ENCODE data around the gene NID2.

Gene NID2

GRCh38 chr14:52006361-52006760, 62.5 kb downstream of the NID2 start:
- no peak for DNase-seq

DNA sequence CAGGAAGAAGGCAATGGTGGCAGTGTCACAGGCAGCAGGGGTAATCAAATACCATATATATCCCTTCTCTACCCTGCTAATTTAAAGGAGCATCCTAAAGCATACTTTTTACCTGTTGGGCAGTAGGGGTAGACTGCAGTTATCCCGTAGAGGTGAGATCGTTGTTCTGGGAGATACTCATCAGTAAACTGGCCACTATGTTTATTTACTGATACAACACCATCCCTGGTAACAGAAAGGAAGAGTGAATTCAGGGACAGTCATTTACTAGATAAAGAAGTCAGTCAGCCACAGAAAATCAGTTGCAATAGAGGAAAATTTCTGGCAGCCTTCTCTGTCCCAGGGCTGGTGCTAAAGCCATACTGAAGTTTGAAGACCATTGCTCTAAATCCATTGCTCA, 63.2 kb downstream of the NID2 start:
- no peak for DNase-seq

- DNase-seq, result no peak
Measured at GRCh38 chr14:52003324-52003723, 65.5 kb downstream of the NID2 start.

DNA sequence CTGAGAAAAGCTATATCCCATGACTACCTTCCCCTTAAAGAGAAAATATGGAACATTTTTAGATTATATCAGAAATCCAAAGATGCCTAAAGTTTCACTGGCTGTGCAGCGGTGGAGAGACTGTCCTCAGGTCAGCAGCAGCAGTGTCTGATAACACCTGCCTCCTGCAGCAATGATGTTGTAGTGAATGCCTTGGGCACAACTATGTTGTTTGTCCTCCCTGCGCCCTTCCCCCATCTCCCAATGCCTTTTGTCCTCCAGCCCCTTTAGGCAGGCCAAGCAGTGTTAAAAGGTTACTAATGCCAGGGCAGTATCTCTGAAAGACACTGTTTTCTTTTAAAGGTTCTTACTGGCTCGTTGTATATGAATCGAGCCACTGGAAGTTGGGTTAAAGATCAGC, 66.3 kb downstream of the NID2 start:
- DNase-seq, result peak in 1 of 56 donors; percentile 16

DNA sequence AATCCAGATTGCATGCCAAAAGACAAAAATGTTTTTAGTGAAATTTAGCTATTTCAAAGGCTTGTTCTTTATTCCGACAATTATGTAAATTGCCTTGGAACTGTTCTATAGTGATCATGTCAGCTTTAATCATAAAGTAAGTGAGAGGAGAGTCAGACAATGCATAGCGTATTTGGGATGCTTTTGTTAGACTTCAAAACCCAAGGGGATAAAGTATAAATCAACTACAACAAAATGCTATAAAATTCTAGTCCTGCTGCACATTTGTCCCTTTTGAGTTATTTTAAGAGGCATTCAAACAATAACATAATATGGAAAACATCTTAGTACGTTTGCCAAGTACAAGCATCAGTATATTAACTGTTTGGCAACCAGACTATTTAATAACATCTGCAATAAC, 68.2 kb downstream of the NID2 start:
- DNase-seq, result no peak

DNA sequence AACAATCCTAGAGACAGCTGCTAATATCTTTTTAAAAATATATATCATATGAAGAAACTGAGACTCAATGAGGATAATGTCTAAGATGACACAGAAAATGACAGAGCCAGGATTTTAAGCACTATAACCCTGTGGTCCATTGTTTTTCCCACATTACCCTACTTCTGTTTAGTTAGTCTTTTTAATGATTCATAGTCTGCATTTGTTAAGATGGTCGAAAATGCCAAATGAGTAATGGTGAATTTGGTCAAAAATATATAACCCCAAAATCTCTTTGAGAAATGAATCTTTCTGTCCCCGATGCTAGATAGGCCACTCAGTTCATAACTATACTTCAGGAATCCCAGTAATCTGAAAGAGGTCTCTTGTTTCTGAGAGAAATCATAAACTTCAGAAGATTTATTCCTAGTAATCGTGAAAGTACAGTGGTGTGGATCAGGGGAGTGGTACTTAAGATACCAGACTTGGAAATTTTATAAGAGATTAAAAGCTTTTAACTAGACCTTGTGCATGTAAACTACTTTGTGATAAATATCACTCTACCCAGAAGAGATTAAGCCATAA, 68.8 kb downstream of the NID2 start:
- DNase-seq, result no peak

DNA sequence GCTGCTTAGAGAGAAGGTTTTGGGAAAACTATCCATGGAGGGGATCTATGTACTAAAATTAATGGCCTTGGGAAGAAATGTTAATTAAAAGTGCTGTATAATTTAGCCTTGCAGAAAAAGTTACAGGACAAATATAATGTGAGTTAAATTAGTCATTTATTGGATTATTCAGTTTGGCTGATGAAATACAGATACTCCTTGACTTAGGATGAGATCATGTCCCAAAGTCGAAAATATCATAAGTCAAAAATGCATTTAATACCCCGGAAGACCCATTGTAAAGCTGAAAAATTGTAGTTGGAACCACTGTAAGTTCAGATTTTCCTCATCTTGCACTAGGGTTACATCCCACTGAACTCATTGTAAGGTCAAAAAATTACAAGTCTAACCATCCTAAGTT, 69.8 kb downstream of the NID2 start:
- DNase-seq, result no peak

- no peak for DNase-seq
Measured at GRCh38 chr14:51998348-51998747, 70.5 kb downstream of the NID2 start.

- no peak for DNase-seq
Measured at GRCh38 chr14:51996148-51996746, 72.6 kb downstream of the NID2 start.

GRCh38 chr14:51993285-51993920, 75.5 kb downstream of the NID2 start:
- DNase-seq, result no peak

GRCh38 chr14:51990488-51990887, 78.4 kb downstream of the NID2 start:
- no peak for DNase-seq

DNA sequence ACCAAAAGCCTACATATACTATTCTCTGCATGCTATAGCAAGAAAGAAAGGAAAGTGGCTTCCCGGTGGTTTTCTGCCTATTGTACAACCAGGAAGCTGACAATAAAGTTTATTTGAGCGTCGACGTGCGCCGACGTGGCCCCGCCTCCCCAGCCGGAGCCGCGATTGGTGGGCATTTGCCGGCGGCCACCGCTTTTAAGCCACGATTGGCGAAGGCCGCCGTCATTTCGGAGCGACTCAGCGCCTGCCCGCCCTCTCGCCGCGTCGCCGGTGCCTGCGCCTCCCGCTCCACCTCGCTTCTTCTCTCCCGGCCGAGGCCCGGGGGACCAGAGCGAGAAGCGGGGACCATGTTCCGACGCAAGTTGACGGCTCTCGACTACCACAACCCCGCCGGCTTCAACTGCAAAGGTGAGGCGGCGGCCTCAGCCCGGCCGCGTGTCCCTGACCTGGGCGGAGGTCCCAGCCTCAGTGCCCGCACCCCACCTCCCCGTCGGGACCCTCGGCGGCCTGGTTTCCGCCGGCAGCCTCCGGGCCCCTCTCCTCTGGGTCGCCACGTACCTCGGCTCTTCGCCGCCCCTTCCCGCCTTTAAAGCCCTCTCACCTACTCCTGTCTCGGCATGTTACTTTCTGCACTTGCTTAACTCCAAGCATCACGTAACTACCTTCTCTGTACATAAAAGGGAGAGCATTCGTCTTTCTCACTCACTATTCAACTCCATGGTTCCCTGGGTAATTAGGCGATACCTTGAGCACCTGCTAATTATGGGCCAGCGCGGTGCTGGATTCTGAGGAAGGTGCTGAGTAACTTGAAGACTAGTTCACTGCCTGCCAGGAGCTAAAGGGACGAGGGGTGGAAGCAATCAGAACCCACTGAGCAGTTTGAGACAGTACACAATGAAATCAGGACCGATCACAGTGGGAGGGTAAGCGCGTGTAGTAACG, 79.3 kb downstream of the NID2 start, which contains the start of gene RTRAF:
Gene RTRAF (plus strand): TSS at position 254 of the 942 bp plus-strand sequence. CDS start 94 bp downstream, at position 348.
- DNase-seq, result peak in 55 of 56 donors; percentile 54 to 96 (median 88)

GRCh38 chr14:51988221-51988620, 80.6 kb downstream of the NID2 start:
- no peak for DNase-seq

- DNase-seq, result no peak
Measured at GRCh38 chr14:51981218-51981854, 87.5 kb downstream of the NID2 start.

DNA sequence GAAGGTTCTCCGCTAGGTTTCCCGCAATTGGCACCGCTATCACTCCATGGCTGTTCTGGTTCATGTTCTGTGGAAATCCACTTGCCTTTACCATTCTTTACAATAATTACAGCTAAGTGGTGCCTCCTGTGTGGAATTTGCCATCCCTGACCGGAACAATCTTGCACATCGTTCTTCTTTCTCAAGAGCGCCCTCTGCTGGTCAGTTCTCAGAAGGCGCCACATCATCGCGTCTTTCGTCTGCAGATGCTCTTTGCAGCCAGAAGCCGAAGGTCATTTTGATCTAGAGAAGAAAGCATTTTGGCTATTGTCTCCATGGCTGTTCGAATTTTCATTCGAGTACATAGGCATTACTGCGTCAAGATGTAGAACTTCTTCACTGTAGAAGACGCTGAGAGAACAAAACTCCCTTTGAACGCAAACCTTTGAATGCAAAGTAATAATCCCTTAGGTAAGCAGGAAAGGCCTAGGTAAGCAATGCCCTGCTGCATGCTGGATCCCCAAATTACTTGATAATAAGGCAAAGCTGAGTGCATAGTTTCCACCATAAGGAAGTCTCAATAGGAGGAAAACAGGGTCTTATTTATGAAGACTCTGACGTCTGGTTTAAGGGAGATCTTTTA, 89.7 kb downstream of the NID2 start:
- peak in 53 of 56 donors; percentile 4 to 93 (median 64) for DNase-seq

DNA sequence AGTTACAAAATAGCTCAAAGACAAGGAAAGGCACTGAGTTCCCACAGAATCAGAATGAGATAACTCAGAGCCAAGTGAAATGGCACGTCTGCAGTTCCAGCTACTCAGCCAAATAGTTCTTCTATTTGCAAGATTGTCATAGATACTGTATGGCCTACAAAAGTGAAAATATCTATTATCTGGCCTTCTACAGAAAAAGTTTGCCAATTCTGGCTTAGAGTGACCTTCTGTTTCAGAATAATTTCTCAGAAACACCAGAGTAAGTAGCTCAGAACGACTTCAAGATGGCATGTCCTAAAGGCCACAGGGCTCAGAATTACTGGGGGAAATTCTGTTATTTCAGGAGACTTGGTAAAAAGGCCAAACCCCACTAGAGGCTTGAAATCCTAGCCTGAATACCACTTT, 90.2 kb downstream of the NID2 start:
- no peak for DNase-seq

DNA sequence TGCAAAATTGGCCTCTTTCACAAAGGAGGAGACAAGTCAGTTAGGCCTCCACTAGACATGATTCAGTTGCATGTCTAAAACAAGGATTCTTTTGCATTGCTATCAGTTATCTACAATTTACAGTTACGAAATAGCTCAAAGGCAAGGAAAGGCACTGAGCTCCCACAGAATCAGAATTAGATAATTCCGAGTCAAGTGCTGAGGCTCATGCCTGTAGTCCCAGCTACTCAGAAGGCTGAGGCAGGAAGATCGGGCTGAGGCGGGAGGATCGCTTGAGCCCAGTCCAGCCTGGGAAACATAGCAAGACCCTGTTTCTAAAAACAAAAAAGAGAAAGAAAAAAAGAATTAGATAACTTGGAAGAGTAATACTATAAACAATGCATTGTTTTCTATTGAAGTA, 91.8 kb downstream of the NID2 start:
- DNase-seq, result no peak

DNA sequence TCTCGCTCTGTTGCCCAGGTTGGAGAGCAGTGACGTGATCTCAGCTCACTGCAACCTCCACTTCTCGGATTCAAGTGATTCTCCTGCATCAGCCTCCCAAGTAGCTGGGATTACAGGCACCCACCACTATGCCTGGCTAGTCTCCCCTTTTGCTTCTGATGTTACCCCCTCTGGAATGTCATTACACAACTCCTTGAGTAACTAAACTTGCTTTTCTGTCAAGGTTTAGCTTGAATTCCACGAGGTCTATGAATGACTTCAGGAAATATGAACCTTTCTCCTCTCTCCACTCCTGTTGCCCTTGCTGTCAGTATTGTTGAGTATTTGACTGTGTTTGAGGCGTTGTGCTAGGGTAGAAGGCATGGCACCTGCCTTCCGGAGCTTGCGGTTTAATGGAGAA, 96.3 kb downstream of the NID2 start:
- no peak for DNase-seq

DNA sequence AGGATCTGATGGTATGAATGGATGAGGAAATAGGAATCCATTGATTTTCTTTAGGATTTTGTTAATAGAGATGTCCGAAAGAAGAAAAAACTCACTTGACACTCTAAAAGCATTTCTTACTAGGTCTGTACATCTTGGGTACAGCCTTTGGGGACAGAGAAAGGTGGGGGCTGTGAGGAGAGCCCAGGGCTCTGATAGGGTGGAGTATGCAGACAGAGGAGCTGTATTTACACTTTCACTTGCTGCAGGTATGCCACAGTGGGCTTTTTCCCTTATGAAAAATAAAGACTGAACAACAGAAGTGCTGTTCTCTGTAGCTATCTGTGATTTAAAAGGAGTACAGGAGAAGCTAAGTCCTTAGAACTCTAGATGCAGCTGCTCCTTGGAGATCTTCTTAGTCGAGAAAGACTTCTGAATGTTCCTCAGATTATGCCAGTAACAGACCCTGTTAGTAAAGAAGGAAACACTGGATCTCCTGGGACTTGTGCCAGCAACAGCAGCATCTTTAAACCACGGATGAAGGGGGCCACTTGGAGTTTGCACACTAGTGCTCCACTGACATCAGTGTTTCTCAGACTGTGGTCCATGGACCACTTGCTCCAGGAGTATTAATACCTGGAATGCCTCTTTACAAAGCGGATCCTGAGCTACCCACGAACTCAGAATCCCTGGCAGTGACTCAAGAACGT, 98.9 kb downstream of the NID2 start:
- DNase-seq, result no peak

DNA sequence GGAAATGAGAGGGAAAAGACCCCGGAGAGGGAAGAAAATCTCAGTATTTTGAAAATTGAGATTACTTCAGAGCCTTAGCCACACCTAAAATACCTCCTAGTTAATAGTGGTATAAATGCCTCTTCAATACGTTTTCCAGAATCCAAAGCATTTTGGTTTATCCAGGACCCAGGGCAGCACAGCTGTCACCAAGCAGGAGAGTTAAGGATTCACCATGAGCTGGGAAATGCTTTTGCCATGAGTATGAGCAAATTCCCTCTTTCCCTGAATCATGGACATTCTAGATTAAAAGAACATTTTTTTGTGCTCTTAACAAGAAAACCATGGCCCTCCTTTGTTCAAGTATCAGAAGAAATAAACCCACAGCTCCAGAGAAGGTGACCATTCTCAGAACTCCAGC, 101.3 kb downstream of the NID2 start:
- no peak for DNase-seq

Data from nucleus accumbens (tissue), 56 donors.